Measurements from ENCODE around the gene LTB4R. TPM values are rescaled to one million over a fixed set of nuclear protein-coding genes. Genes with fewer than 3 reads are reported as not detected.
A peak's percentile ranks its signal among the peaks of the same experiment; 100 is the strongest.
"Not testable (repeated sequence)": the region's sequence is repeated elsewhere in the genome, so short reads cannot be mapped to it uniquely, and the experiment has no call there.

LTB4R gene
- total RNA-seq, 1 donor from 2014 or later: 8.4 TPM

DNA sequence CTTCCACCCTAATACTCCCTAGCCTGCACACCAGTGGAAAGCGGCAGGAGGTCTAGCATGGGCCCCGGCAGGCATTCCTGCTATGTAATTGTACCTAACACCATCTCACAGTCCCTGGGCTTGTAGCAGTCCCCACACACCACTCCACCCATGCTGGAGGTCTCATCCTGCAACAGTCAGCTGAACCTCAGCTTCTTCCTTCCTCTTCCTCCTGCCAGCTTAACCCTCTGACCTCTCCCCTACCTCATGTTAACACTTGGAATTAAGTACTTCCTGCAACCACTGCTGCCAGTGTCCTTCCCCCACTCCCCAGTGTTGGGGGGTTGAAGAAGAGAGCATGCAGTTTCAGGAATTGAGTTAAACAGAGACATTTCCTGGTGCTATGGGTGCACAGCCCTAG, 16.0 kb downstream of the LTB4R start:
- H3K4me1 Mint-ChIP-seq (ENCODE audit: low read depth): peaks cover 1% of the 10 kb centered on the region
- no peak overlapping the region for H3K27ac Mint-ChIP-seq
- peaks cover 56% of the 10 kb centered on the region for H3K27me3 Mint-ChIP-seq
- no peak overlapping the region for H3K4me3 Mint-ChIP-seq (ENCODE audit: low read depth)
- no peak for DNase-seq (ENCODE audit: low spot score, unreplicated experiment)
- H3K36me3 Mint-ChIP-seq (ENCODE audit: insufficient read depth): no peaks in the 10 kb centered on the region
- H3K9me3 Mint-ChIP-seq (ENCODE audit: low read depth): no peaks in the 10 kb centered on the region
- TF ChIP-seq, protein P1, sequence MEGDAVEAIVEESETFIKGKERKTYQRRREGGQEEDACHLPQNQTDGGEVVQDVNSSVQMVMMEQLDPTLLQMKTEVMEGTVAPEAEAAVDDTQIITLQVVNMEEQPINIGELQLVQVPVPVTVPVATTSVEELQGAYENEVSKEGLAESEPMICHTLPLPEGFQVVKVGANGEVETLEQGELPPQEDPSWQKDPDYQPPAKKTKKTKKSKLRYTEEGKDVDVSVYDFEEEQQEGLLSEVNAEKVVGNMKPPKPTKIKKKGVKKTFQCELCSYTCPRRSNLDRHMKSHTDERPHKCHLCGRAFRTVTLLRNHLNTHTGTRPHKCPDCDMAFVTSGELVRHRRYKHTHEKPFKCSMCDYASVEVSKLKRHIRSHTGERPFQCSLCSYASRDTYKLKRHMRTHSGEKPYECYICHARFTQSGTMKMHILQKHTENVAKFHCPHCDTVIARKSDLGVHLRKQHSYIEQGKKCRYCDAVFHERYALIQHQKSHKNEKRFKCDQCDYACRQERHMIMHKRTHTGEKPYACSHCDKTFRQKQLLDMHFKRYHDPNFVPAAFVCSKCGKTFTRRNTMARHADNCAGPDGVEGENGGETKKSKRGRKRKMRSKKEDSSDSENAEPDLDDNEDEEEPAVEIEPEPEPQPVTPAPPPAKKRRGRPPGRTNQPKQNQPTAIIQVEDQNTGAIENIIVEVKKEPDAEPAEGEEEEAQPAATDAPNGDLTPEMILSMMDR (IDR thresholded peaks at IDR 0.05; ENCODE audit: unreplicated experiment): no peak

DNA sequence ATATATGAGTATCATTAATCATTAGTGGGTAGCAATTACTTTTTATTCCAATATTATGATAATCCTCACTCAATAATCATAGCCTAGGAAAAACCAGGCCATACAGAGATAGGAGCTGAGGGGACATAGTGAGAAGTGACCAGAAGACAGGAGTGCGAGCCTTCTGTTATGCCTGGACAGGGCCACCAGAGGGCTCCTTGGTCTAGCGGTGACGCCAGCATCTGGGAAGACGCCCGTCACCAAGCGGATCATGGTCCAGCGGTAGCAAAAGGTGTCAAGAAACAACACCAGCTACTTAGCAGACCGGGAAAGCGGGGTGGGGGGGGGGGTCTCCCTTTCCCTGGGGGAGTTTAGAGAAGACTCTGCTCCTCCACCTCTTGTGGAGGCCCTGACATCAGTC, 16.6 kb downstream of the LTB4R start:
- not testable (repeated sequence) for DNase-seq (ENCODE audit: low spot score, unreplicated experiment)
- H3K27me3 Mint-ChIP-seq: peaks cover 57% of the 10 kb centered on the region

DNA sequence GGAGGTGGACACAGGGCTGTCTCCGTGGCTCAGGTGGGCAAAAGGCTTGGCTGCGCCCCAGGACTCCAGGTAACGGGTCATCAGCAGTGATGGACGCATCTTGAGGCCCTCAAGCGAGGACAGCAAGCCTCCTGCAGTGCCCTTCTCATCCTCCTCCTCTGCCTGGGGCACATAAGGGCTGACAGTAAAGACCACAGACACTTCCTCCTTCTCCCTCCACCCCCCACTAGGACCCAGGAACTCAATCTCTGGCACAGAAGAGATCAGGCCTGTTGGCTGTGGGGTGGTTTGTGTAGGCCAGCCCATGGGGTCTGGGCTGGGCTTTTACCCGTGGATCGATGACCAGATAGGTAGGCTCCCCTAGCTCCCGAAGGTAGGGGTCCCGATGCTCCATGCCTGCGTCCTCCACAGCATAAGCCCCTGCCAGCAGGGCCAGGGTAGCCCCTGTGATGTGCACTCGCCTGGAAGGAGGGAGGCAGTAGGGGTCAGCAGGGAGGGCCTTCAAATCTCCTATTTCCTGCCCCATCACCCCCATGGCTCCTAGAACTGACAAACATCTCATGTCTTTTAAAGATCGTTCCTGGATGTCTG, 17.9 kb downstream of the LTB4R start:
- no peaks in the 10 kb centered on the region for H3K36me3 Mint-ChIP-seq (ENCODE audit: insufficient read depth)
- H3K27me3 Mint-ChIP-seq: peaks cover 65% of the 10 kb centered on the region
- no peak overlapping the region for H3K4me3 Mint-ChIP-seq (ENCODE audit: low read depth)
- no peaks in the 10 kb centered on the region for H3K9me3 Mint-ChIP-seq (ENCODE audit: low read depth)
- TF ChIP-seq, protein P1 (IDR thresholded peaks at IDR 0.05; ENCODE audit: unreplicated experiment): no peak
- peaks cover 3% of the 10 kb centered on the region for H3K4me1 Mint-ChIP-seq (ENCODE audit: low read depth)
- no peak for DNase-seq (ENCODE audit: low spot score, unreplicated experiment)
- H3K27ac Mint-ChIP-seq: no peak overlapping the region

More for the DNA sequence above, 16.6 kb downstream of the LTB4R start:
- not testable (repeated sequence) for H3K4me3 Mint-ChIP-seq (ENCODE audit: low read depth); H3K4me1 Mint-ChIP-seq (ENCODE audit: low read depth); H3K36me3 Mint-ChIP-seq (ENCODE audit: insufficient read depth); H3K9me3 Mint-ChIP-seq (ENCODE audit: low read depth); H3K27ac Mint-ChIP-seq
- TF ChIP-seq, protein P1 (IDR thresholded peaks at IDR 0.05; ENCODE audit: unreplicated experiment): peak; percentile 64

DNA sequence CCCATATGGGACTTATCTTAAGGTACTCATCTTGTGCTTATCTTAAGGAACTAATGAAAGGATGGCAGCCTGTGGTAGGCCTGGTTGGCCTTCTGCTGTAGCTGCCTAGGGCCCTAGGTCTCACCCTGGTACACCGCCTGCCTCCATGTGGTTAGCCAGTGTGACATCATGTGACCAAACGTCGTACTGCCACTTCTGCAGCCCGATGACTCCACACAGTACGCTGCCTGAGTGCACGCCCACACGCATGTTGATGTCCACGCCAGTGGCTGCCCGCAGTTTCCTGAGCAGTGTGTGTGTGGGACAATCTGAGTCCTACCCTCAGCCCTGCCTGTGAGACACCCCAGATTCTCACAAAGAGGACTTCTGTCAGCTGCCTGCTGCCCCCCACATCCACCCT, 18.4 kb downstream of the LTB4R start:
- Mint-ChIP-seq H3K27me3 (peaks cover 68% of the 10 kb centered on the region), H3K9me3 (ENCODE audit: low read depth) (no peaks in the 10 kb centered on the region), H3K27ac (no peak overlapping the region), H3K4me3 (ENCODE audit: low read depth) (no peak overlapping the region), H3K36me3 (ENCODE audit: insufficient read depth) (no peaks in the 10 kb centered on the region), H3K4me1 (ENCODE audit: low read depth) (peaks cover 3% of the 10 kb centered on the region)
- TF ChIP-seq, protein P1 (IDR thresholded peaks at IDR 0.05; ENCODE audit: unreplicated experiment): no peak
- no peak for DNase-seq (ENCODE audit: low spot score, unreplicated experiment)

DNA sequence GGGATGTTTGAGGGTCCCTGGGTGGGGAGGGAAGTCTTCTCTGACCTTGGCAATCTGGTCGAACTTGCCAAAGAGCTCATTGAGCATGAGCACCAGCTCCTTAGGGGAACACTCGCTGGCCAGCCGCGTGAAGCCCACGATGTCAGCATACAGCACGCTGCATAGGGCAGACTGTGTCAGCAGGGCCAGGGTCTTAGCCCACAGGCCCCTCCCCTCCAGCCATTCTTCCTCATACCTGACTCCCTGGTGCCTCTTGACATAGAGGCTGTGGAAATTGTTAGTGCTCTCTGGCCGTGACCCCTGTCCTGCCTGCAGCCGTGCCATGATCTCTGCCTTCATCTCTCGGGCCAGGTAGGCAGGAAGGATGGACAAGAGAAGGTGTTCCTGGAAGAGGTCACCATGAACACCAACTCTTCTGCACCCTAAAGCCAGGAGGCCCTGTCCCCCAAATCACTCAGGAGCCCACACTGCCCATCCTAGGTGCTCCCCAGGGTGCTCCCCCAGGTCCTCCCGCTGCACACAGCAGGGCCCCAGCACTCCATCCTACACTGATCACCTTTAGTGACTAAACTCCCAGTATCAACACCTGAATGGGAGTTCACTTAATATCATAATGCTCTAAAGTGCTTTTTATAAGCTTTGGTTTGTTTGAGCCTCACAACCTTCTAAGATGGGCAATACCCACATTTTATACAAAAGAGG, 19.8 kb downstream of the LTB4R start:
- H3K27me3 Mint-ChIP-seq: peaks cover 76% of the 10 kb centered on the region
- no peaks in the 10 kb centered on the region for H3K36me3 Mint-ChIP-seq (ENCODE audit: insufficient read depth)
- H3K9me3 Mint-ChIP-seq (ENCODE audit: low read depth): no peaks in the 10 kb centered on the region
- H3K27ac Mint-ChIP-seq: peak overlapping the region; percentile 73
- no peak overlapping the region for H3K4me3 Mint-ChIP-seq (ENCODE audit: low read depth)
- no peak for DNase-seq (ENCODE audit: low spot score, unreplicated experiment)
- peaks cover 3% of the 10 kb centered on the region for H3K4me1 Mint-ChIP-seq (ENCODE audit: low read depth)
- TF ChIP-seq, protein P1 (IDR thresholded peaks at IDR 0.05; ENCODE audit: unreplicated experiment): no peak
